Upper lobe of right lung (tissue), 1 donor: ENCODE results near the gene ARHGAP19. TPM values are rescaled to one million over a fixed set of nuclear protein-coding genes. Genes with fewer than 3 reads are reported as not detected.

Experiments
- ATAC-seq: fragments of 200-7000 bp; cut with Tn5 transposase; one replicate; pipeline ENCODE4 v1.9.1; 2020; ENCODE audit warnings: mild to moderate bottlenecking, moderate library complexity
- DNase-seq: peaks from one replicate; pipeline ENCODE4 v3.0.0-alpha.2; 2020
- H3K27ac ChIP-seq: fragments of 200-600 bp; one replicate; pipeline ENCODE4 v1.8.0; 2022
- H3K27me3 ChIP-seq: fragments of 200-600 bp; one replicate; pipeline ENCODE4 v1.8.0; 2022; ENCODE audit warnings: mild to moderate bottlenecking
- H3K36me3 ChIP-seq: fragments of 200-600 bp; one replicate; pipeline ENCODE4 v1.8.0; 2022
- H3K4me1 ChIP-seq: fragments of 200-600 bp; one replicate; pipeline ENCODE4 v1.8.0; 2022
- H3K4me3 ChIP-seq: fragments of 200-600 bp; one replicate; pipeline ENCODE4 v1.8.0; 2022; ENCODE audit warnings: mild to moderate bottlenecking
- H3K9me3 ChIP-seq: fragments of 200-600 bp; one replicate; pipeline ENCODE4 v1.8.0; 2022
- CTCF ChIP-seq: fragments of 200-600 bp; IDR thresholded peaks from one replicate; pipeline ENCODE4 v1.8.0; 2022; ENCODE audit warnings: antibody characterized with exemption
- intact Hi-C: fragments of 100-400 bp; cut with DNase I; formaldehyde crosslinking; loops from one replicate; pipeline ENCODE4 v1.11.0; 2022
- total RNA-seq: library from RNA; stranded (reverse); fragmentation: NEBNext Ultra II Directional; extraction: Animal tissue kit (Norgen Biotek cat#: 25700); gene quantifications from one replicate; pipeline ENCODE4 v1.2.1, GENCODE V29; 2021
- donor health status: DM: no; HTN: yes; CAD: no; lungs with severe emphysema.

Gene ARHGAP19
- total RNA-seq, 1 donor from 2014 or later = 14.0 TPM

- no peak overlapping the region for H3K27ac ChIP-seq
- TF ChIP-seq CTCF = no peak
- H3K4me3 ChIP-seq = no peak overlapping the region
These were observed 43.6 kb upstream of the ARHGAP19 start for GRCh38 chr10:97336006-97336405.

GRCh38 chr10:97335188-97335619 lies 42.8 kb upstream of the ARHGAP19 start:
- Histone ChIP-seq H3K27me3 (no peaks in the 10 kb centered on the region), H3K4me1 (peaks cover 47% of the 10 kb centered on the region), H3K9me3 (no peaks in the 10 kb centered on the region), H3K36me3 (peaks cover 4% of the 10 kb centered on the region), H3K27ac (peak overlapping the region; percentile 97), H3K4me3 (peak overlapping the region; percentile 81)
- DNase-seq (peak; percentile 66), ATAC-seq (no peak)
- TF ChIP-seq CTCF = no peak
- intact Hi-C loops = no loop called here

More at GRCh38 chr10:97336006-97336405, 43.6 kb upstream of the ARHGAP19 start:
- intact Hi-C loops = no loop called here
- Histone ChIP-seq H3K4me1 (peaks cover 39% of the 10 kb centered on the region), H3K9me3 (no peaks in the 10 kb centered on the region), H3K36me3 (peaks cover 3% of the 10 kb centered on the region), H3K27me3 (no peaks in the 10 kb centered on the region)
- DNase-seq (no peak), ATAC-seq (no peak)

- H3K9me3 ChIP-seq = no peaks in the 10 kb centered on the region
- DNase-seq = peak; percentile 97
- H3K36me3 ChIP-seq = peaks cover 4% of the 10 kb centered on the region
- intact Hi-C loops = no loop called here
- peak within 1 kb of the TSS; percentile 97 for H3K27ac ChIP-seq
- TF ChIP-seq CTCF = no peak
- H3K4me1 ChIP-seq = peaks cover 53% of the 10 kb centered on the region
- peak within 1 kb of the TSS; percentile 81 for H3K4me3 ChIP-seq
- peak; percentile 95 for ATAC-seq
- no peaks in the 10 kb centered on the region for H3K27me3 ChIP-seq
These were observed 42.1 kb upstream of the ARHGAP19 start, which contains the start of gene FRAT2 for GRCh38 chr10:97334370-97335175. Gene FRAT2 (minus strand): TSS chr10:97334729. CDS start chr10:97334572, 157 bp downstream.

- intact Hi-C loops = no loop called here
- peak; percentile 3 for TF ChIP-seq CTCF
These were observed 41.3 kb upstream of the ARHGAP19 start for GRCh38 chr10:97333601-97334369.

GRCh38 chr10:97333351-97333600 lies 40.8 kb upstream of the ARHGAP19 start:
- Histone ChIP-seq H3K27me3 (no peaks in the 10 kb centered on the region), H3K4me1 (peaks cover 56% of the 10 kb centered on the region), H3K9me3 (no peaks in the 10 kb centered on the region), H3K4me3 (peak overlapping the region; percentile 81), H3K36me3 (peaks cover 17% of the 10 kb centered on the region), H3K27ac (peak overlapping the region; percentile 88)
- no peak for ATAC-seq
- TF ChIP-seq CTCF = no peak
- no peak for DNase-seq
- intact Hi-C loops = no loop called here

More at GRCh38 chr10:97333601-97334369, 41.3 kb upstream of the ARHGAP19 start:
- H3K36me3 ChIP-seq = peaks cover 12% of the 10 kb centered on the region
- peak; percentile 62 for ATAC-seq
- H3K4me1 ChIP-seq = peaks cover 56% of the 10 kb centered on the region
- H3K4me3 ChIP-seq = peak overlapping the region; percentile 81
- H3K9me3 ChIP-seq = no peaks in the 10 kb centered on the region
- peak overlapping the region; percentile 97 for H3K27ac ChIP-seq
- DNase-seq = peak; percentile 87
- no peaks in the 10 kb centered on the region for H3K27me3 ChIP-seq
